Gastrocnemius medialis (tissue), 4 donors: ENCODE measurements around the gene APOL4.
A peak's percentile ranks its signal among the peaks of the same experiment; 100 is the strongest.

Experiments
- CTCF ChIP-seq, 5 experiments: fragments of 450-650 bp in 3 of 5; fragments of 200-600 bp in 2 of 5; sonication (generic) in 2 of 5; IDR thresholded peaks in 4 of 5; conservative IDR thresholded peaks in 1 of 5; 1 replicate in 4 of 5; 2 replicates in 1 of 5; pipeline ENCODE4 v1.5.1; 2016 to 2019; ENCODE audit warnings: antibody characterized with exemption in 5 of 5, mild to moderate bottlenecking in 3 of 5, moderate library complexity in 3 of 5
- POLR2A ChIP-seq, 2 donors: fragments of 450-650 bp; IDR thresholded peaks; one replicate each; pipeline ENCODE4 v1.6.1; 2017; ENCODE audit warnings: antibody characterized with exemption in 2 of 2, mild to moderate bottlenecking in 2 of 2, moderate library complexity in 2 of 2

- TF ChIP-seq CTCF (IDR thresholded peaks at IDR 0.05 in 4 of 5, conservative IDR thresholded peaks at IDR 0.05 in 1 of 5) (peak; percentile 49 to 82 (median 71)), POLR2A (IDR thresholded peaks at IDR 0.05) (peak; percentile 74 to 83)
These were observed 38.0 kb upstream of the APOL4 start, which contains the start of gene APOL2 for GRCh38 chr22:36239401-36240171.
